Measurements from ENCODE around the gene HPX.

HPX gene

GRCh38 chr11:6440906-6441358 lies at the start of gene HPX:
Gene HPX, minus strand, starts transcription at chr11:6440987. Its CDS starts 24 bp downstream, at chr11:6440963.
- DNase-seq (ENCODE audit: low spot score): no peak

GRCh38 chr11:6489306-6489705 lies 48.5 kb upstream of the HPX start:
- no peak for DNase-seq (ENCODE audit: low spot score)

- DNase-seq (ENCODE audit: low spot score): no peak
Measured at GRCh38 chr11:6488821-6489220, 48.0 kb upstream of the HPX start.

- no peak for DNase-seq (ENCODE audit: low spot score)
Measured at GRCh38 chr11:6488342-6488741, 47.6 kb upstream of the HPX start.

GRCh38 chr11:6486938-6487337 lies 46.2 kb upstream of the HPX start:
- no peak for DNase-seq (ENCODE audit: low spot score)

GRCh38 chr11:6486256-6486655 lies 45.5 kb upstream of the HPX start:
- no peak for DNase-seq (ENCODE audit: low spot score)

GRCh38 chr11:6485661-6486060 lies 44.9 kb upstream of the HPX start:
- DNase-seq (ENCODE audit: low spot score): no peak

- DNase-seq (ENCODE audit: low spot score): no peak
Measured at GRCh38 chr11:6483015-6483414, 42.2 kb upstream of the HPX start.

GRCh38 chr11:6482441-6482840 lies 41.7 kb upstream of the HPX start:
- no peak for DNase-seq (ENCODE audit: low spot score)

- DNase-seq (ENCODE audit: low spot score): no peak
Measured at GRCh38 chr11:6481924-6482275, 41.1 kb upstream of the HPX start.

GRCh38 chr11:6481012-6481923 lies 40.5 kb upstream of the HPX start, which contains the start of the genes ARFIP2 and TIMM10B:
Gene ARFIP2, minus strand, starts transcription at chr11:6481331. Its CDS starts 910 bp downstream, at chr11:6480421.
Gene TIMM10B, plus strand, starts transcription at chr11:6481501. Its CDS starts 16 bp downstream, at chr11:6481517.
- peak; percentile 98 for DNase-seq (ENCODE audit: low spot score)

GRCh38 chr11:6480299-6480914 lies 39.6 kb upstream of the HPX start:
- no peak for DNase-seq (ENCODE audit: low spot score)

GRCh38 chr11:6476571-6476970 lies 35.8 kb upstream of the HPX start:
- DNase-seq (ENCODE audit: low spot score): no peak

- DNase-seq (ENCODE audit: low spot score): peak; percentile 42
Measured at GRCh38 chr11:6475936-6476335, 35.1 kb upstream of the HPX start.

GRCh38 chr11:6474806-6475500 lies 34.2 kb upstream of the HPX start:
- DNase-seq (ENCODE audit: low spot score): peak; percentile 16

GRCh38 chr11:6474413-6474792 lies 33.6 kb upstream of the HPX start:
- DNase-seq (ENCODE audit: low spot score): peak; percentile 26

- peak; percentile 67 for DNase-seq (ENCODE audit: low spot score)
Measured at GRCh38 chr11:6473451-6474412, 32.9 kb upstream of the HPX start, which contains the start of gene TRIM3. Gene TRIM3, minus strand, starts transcription at chr11:6473941. Its CDS starts 8,246 bp downstream, at chr11:6465695.

GRCh38 chr11:6472934-6473333 lies 32.1 kb upstream of the HPX start:
- no peak for DNase-seq (ENCODE audit: low spot score)

GRCh38 chr11:6469599-6469998 lies 28.8 kb upstream of the HPX start:
- DNase-seq (ENCODE audit: low spot score): no peak

GRCh38 chr11:6468712-6469495 lies 28.1 kb upstream of the HPX start:
- peak; percentile 48 for DNase-seq (ENCODE audit: low spot score)

GRCh38 chr11:6459099-6459450 lies 18.3 kb upstream of the HPX start:
- DNase-seq (ENCODE audit: low spot score): no peak
